ENCODE results near the gene RPS6KL1.

DNA sequence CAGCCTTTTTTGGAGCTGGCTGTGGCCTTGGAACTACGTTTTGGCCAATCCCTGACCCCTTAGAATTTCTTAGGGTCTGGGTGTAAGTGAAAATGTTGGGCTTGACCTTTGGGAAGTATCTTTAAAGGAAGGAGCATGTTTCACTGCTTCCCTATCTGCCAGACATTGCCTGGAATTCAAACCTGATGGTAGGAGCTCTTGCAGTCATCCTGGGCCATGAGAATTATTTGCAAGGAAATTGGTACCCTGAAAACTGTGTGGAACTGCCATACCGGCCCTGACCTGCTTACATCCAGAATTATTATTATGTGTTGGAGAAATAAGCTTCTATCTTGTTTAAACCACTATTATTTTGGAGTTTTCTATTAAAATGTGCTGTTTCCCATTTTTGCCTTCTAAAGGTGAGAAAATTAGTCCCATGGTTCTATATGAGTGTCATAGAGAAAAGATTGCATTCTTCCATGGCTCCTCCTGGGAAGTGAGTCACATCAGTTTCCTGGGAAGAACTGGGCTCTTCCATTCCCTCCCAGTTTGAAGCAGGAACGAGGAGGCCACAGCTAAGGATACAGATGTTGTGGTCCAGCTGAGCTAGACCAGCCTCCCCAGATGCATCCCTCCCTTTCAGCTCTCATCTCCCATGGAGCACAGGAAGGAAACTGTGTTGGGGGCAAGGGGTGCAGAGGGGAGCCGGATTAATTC lies 41.9 kb upstream of the RPS6KL1 start:
- TF ChIP-seq POLR2A (IDR thresholded peaks at IDR 0.05; ENCODE audit: low read length) (no peak), GATA1 (IDR thresholded peaks at IDR 0.05; ENCODE audit: low read depth, low read length) (no peak)

Measured in erythroblast (primary cell).